WERI-Rb-1 (cell line): Measurements from ENCODE around the gene GSTA2.

Experiments used
- DNase-seq: peaks from one replicate; pipeline ENCODE4 v3.0.0-alpha.2; 2020
- H3K27ac ChIP-seq: fragments of 250-450 bp; sonication (Bioruptor Pico); 2 replicates; pipeline ENCODE4 v1.5.1; 2020; ENCODE audit warnings: mild to moderate bottlenecking, moderate library complexity
- H3K27me3 ChIP-seq: fragments of 250-450 bp; sonication (Bioruptor Pico); 2 replicates; pipeline ENCODE4 v1.5.1; 2021; ENCODE audit warnings: mild to moderate bottlenecking, low read depth, moderate library complexity; ENCODE audit not compliant: insufficient read depth, severe bottlenecking
- H3K36me3 ChIP-seq: fragments of 250-450 bp; sonication (Bioruptor Pico); 2 replicates; pipeline ENCODE4 v1.5.1; 2020; ENCODE audit warnings: mild to moderate bottlenecking, moderate library complexity
- H3K4me3 ChIP-seq: 2 replicates; pipeline ENCODE4 v1.5.1; 2011; ENCODE audit warnings: low read depth, mild to moderate bottlenecking, control low read depth, low read length
- H3K9me3 ChIP-seq: fragments of 250-450 bp; sonication (Bioruptor Pico); 2 replicates; pipeline ENCODE4 v1.5.1; 2021; ENCODE audit warnings: mild to moderate bottlenecking, moderate library complexity; ENCODE audit not compliant: severe bottlenecking
- CTCF ChIP-seq: IDR thresholded peaks from 2 replicates; pipeline ENCODE4 v1.5.1; 2011; ENCODE audit warnings: low read depth, mild to moderate bottlenecking, control low read depth, inconsistent platforms, low read length

Gene GSTA2

GRCh38 chr6:52733172-52733571 lies 30.1 kb downstream of the GSTA2 start:
- Histone ChIP-seq H3K27ac (no peak overlapping the region), H3K9me3 (no peaks in the 10 kb centered on the region), H3K36me3 (no peaks in the 10 kb centered on the region), H3K27me3 (no peaks in the 10 kb centered on the region), H3K4me3 (no peak overlapping the region)
- no peak for TF ChIP-seq CTCF
- no peak for DNase-seq

GRCh38 chr6:52731719-52732118 lies 31.6 kb downstream of the GSTA2 start:
- Histone ChIP-seq H3K27me3 (no peaks in the 10 kb centered on the region), H3K4me3 (no peak overlapping the region), H3K27ac (no peak overlapping the region), H3K36me3 (no peaks in the 10 kb centered on the region), H3K9me3 (no peaks in the 10 kb centered on the region)
- TF ChIP-seq CTCF, result no peak
- no peak for DNase-seq

GRCh38 chr6:52729576-52729975 lies 33.7 kb downstream of the GSTA2 start:
- H3K4me3 ChIP-seq, result no peak overlapping the region
- H3K27ac ChIP-seq, result no peak overlapping the region
- H3K27me3 ChIP-seq, result no peaks in the 10 kb centered on the region
- no peaks in the 10 kb centered on the region for H3K9me3 ChIP-seq
- no peak for DNase-seq
- TF ChIP-seq CTCF, result no peak
- no peaks in the 10 kb centered on the region for H3K36me3 ChIP-seq

GRCh38 chr6:52728394-52728793 lies 34.9 kb downstream of the GSTA2 start:
- Histone ChIP-seq H3K4me3 (no peak overlapping the region), H3K36me3 (no peaks in the 10 kb centered on the region), H3K9me3 (no peaks in the 10 kb centered on the region), H3K27ac (no peak overlapping the region), H3K27me3 (no peaks in the 10 kb centered on the region)
- no peak for TF ChIP-seq CTCF
- DNase-seq, result no peak

- Histone ChIP-seq H3K27ac (no peak overlapping the region), H3K36me3 (no peaks in the 10 kb centered on the region), H3K27me3 (no peaks in the 10 kb centered on the region), H3K4me3 (no peak overlapping the region), H3K9me3 (no peaks in the 10 kb centered on the region)
- TF ChIP-seq CTCF, result no peak
- DNase-seq, result no peak
Observed at GRCh38 chr6:52727908-52728307, 35.4 kb downstream of the GSTA2 start.

GRCh38 chr6:52726741-52727535 lies 36.3 kb downstream of the GSTA2 start:
- H3K27ac ChIP-seq, result no peak overlapping the region
- H3K36me3 ChIP-seq, result no peaks in the 10 kb centered on the region
- no peaks in the 10 kb centered on the region for H3K9me3 ChIP-seq
- no peak for DNase-seq
- H3K4me3 ChIP-seq, result no peak overlapping the region
- TF ChIP-seq CTCF, result no peak
- no peaks in the 10 kb centered on the region for H3K27me3 ChIP-seq
